Kidney capillary endothelial cell (primary cell): ENCODE measurements around the gene COL27A1.
A peak's percentile ranks its signal among the peaks of the same experiment; 100 is the strongest.

ENCODE experiments used
- DNase-seq: peaks from one replicate; pipeline ENCODE4 v3.0.0-alpha.2; 2018; ENCODE audit warnings: low spot score

COL27A1 gene

DNA sequence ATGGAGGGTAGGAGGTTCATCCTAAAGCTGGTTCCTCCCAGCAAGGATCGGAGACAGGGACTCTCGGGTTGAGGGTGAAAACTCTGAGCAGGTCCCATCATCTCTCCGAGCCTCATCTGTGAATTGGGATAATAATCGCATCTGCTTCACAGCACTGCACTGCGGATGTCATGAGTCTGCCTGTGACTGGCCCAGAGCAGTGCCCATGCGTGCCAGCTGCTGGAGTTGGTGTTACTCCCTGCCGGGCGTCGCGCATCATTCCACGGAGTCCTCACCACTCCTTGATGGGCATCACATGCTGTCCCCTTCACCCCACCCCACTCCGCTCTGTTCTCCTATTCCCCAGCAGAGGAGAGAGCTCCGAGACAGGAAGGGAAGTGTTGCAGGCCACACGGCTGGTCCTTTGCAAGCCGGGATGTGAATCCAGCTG is 132.4 kb downstream of the COL27A1 start:
- no peak for DNase-seq

DNA sequence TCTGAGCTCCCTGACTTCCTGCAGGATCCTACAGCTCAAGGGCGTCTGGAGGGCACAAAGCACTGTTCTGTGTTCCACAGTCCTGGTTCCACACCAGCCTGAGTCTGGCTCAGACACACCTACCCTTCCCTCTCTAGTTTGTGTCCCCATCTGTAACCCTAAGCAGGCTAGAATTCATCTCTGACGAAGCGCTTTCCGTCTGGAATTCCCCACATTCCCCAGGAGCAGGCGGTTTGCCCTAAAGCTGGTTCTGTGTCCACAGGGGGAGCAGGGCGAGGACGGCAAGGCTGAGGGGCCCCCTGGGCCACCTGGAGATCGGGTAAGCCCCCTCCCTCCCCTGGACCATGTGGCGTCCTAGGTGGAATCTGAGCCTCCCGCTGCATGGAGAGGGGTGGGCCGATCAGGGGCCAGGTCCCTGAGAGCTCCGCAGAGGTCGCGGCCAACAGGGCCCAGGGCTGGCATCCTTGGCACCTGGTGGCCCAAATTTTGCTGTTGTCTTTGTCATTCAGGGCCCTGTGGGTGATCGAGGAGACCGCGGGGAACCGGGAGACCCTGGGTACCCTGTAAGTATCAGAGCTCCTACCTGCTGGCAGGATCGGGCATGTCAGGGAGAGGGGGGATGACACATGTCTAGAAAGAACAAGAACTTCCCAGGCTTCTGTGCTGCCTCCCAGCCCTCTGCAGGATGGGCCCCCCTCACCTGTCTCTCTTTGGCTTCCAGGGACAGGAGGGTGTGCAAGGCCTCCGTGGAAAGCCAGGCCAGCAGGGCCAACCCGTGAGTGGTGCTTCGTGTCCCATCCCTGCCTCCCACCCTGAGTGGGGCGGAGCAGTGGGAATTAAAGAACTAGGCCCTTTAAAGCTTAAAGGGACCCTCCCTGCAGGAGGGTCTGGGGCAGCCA is 133.1 kb downstream of the COL27A1 start:
- DNase-seq, result peak; percentile 25

DNA sequence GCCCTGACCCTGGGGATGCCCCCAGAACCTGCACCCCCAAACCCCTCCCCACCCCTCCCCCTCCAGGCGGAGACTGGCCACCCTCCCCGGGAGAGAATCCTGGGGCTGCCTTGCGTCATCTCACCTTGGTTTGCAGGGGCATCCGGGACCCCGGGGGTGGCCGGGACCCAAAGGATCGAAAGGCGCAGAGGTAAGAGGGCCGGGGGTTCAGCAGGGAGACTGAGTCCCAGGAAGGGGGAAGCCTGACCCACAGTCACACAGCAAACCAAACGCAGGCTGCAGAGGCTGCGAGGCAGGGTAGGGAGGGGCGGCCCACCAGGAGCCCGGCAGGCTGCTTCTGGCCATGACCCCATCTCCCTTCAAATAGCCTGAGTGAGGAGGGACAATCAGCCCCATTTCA is 133.8 kb downstream of the COL27A1 start:
- no peak for DNase-seq

DNA sequence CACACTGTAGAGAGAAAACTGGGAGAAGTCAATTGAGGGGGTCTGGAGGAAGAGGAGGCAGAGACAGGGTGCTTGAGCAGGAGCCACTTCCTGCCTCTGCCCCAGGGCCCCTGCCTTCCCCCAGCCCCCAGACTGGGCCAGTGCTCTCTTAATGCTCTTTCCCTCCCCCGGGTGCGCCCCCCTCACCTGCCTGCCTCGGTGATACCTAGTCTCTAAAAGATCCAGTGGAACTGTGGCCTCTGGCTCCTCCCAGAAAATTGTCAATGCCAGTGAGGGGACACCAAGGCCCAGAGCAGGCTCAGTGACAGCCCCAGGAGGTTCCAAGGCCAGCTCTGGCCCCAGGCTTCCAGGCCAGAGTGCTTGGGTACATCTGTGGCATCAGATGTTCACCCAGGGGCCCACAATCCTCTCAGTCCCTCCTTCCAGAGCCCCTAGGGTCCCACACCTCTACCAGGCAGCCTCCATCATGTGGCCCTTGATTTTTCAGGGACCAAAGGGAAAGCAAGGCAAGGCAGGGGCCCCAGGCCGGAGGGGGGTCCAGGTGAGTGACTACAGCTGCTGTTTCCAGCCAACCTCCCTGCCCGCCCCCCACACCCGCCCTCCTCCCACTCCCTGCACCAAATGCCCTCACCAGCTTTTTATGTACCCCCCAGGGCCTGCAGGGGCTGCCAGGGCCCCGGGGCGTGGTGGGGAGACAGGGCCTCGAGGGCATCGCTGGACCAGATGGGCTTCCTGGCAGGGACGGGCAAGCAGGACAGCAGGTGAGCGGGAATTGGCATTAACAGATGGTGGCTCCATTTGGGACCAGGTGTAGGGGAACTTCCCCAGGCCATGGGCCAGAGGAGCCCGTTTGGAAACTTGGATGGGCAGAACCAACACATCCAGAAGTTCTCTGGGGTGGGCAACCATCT is 134.5 kb downstream of the COL27A1 start:
- DNase-seq, result no peak

DNA sequence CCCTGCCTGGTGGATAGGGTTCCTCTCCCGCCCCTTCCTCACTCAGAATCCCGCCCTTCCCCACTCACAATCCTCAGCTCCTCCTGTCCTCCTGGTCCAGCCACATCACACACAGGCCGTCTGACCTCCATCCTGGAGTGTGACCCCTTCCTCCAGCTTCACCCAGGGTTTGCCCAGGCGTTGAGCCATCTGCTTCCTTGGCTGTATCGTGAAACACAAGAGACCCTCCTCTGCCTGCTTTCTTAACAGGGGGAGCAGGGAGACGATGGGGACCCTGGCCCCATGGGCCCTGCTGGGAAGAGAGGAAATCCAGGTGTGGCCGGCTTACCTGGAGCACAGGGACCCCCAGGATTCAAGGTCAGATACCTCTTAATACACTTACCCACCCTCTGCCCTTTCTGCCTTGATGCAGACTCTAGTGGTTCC is 135.2 kb downstream of the COL27A1 start:
- DNase-seq, result no peak

DNA sequence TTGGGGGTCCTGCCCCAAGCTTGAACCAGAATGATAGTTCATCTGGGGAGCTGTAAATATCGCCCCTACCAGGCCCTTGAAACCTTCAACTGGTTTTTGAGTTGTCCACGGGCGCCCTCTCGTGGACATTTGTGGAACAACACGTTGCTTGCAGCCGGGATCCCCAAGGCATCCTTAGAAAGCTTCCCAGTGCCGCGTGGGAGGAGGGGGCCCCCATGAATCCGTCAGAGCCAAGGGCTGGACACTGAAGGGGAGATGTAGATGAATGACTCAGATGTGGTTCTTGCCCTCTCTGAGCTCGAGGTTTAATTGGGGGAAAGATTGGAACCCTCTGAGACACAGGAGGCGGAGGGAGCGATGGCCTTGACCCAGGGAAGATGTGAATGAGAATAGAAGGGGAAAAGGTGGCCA is 135.7 kb downstream of the COL27A1 start:
- DNase-seq, result peak; percentile 61

DNA sequence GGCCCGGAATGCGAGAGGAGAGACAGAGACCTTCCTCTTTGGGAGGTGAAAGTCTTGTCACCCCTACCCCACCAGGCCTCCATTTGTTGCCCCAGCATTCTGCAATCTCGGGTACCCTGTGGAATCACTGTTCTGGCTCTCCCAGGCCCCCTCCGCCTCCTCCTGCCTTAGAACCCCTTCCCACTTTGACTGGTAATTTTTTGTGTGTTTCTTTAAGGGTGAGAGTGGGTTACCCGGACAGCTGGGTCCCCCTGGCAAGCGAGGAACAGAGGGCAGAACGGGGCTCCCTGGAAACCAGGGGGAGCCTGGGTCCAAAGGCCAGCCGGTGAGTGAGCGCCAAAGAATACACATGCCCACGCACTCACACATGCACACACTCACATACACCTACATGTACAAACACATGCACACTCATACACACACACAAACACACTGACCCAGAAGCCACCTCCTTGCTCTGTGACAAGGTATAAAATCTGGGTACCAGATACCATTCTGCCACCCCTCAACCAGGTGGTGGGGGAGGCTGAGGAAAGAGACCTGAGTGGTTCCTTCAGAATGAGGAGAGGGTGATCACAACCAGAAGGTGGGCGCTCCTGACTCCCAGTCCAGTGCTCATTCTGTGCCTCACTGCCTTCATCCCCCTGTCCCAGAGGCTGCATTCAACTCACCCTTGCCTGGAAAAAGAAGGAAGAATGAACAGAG is 136.7 kb downstream of the COL27A1 start:
- DNase-seq, result no peak

DNA sequence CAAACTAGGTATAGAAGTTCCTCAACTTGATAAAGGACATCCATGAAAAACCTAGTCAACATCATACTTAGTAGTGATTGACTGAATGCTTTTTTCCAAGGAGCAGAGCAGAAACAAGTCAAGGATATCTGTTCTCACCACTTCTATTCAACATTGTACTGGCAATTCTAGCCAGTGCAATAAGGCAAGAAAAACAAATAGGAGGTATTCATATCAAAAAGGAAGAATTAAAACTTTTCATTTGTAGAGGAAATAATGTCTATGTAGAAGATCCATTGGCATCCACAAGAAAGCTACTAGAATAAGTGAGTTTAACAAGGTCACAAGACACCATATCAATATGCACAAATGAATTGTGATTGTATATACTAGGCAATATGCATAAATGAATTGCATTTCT is 139.3 kb downstream of the COL27A1 start:
- DNase-seq, result no peak

DNA sequence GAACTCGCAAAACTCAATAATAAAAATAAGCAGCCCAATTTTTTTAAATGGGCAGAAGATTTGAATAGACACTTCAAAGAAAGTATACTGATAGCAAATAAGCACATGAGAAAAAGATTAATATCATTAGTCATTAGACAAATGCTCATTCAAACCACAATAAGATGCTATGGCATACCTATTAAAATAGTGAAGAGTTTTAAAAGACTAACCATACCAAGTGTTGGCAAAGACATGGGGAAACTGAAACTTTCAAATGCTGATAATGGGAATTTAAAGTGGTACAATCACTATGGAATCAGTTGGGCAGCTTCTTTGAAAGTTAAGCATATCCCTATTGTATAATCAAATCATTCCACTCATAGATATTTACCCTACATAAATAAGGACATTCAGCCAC is 141.0 kb downstream of the COL27A1 start:
- DNase-seq, result no peak

DNA sequence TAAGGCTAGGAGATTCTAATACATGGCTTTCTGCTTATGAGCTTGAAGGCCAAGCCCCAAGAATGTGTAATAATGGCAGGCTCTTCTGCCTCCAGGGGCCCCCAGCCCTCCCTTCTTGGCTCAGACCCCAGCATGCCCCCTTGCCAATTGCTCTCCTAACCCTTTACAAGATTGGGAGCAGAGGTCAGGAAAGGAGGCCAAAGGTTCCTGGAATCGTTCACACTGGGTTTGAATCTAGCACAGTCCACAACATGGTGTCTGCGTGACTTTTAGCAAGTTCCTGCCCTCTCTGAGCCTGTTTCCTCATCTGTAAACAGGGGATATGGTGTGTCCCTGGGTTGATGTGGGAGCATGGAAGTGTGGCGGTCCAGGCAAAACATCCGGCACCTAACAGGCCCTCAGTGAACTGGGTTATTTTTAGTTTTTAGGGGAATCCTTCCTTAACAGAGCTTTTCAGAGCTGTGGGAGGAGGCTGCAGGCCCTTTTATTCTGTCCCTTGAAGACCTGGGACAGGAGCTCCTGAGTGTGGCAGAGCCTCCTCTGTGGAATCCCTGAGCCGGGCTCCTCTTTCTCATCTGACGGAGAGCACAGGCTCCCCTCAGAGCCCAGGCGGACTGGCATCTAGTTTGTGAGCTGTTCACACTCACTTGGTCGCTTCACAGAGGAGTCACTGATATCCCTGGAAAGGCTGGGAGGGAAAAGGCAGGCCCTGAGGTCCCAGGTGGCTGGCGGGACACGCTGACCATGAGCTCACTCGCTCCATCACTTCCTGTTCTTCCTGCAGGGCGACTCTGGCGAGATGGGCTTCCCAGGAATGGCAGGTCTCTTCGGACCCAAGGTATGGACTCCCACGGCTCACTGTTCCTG is 144.2 kb downstream of the COL27A1 start:
- no peak for DNase-seq

DNA sequence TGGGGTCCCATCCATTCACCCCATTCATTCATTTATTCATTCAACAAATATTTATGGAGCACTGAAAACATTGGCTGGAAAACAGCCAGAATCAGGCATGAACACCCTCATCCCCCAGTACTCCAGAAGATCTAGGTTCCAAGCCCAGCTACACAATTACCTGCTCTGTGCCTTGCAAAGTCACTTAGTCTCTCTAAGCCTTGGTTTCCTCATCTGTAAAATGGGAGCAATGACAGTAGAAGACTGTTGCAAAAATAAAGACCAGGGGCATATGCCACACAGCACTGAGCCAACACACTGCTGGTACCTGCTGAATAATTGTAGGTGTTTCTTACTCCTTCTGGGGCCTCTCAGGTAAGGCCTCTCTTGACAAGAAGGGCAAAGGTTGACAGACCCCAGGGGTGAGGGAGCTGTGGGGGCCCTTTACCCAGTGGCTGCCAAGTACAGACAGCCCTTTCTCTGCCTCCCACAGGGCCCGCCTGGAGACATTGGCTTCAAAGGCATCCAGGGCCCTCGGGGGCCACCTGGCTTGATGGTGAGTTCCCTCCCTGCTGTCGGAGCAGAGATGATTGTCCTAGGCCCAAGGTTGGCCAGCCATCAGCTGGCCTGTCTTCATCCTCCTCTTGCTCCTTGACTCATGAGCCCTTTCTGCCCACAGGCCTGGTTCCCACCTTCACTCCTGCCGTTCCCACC is 145.0 kb downstream of the COL27A1 start:
- no peak for DNase-seq

DNA sequence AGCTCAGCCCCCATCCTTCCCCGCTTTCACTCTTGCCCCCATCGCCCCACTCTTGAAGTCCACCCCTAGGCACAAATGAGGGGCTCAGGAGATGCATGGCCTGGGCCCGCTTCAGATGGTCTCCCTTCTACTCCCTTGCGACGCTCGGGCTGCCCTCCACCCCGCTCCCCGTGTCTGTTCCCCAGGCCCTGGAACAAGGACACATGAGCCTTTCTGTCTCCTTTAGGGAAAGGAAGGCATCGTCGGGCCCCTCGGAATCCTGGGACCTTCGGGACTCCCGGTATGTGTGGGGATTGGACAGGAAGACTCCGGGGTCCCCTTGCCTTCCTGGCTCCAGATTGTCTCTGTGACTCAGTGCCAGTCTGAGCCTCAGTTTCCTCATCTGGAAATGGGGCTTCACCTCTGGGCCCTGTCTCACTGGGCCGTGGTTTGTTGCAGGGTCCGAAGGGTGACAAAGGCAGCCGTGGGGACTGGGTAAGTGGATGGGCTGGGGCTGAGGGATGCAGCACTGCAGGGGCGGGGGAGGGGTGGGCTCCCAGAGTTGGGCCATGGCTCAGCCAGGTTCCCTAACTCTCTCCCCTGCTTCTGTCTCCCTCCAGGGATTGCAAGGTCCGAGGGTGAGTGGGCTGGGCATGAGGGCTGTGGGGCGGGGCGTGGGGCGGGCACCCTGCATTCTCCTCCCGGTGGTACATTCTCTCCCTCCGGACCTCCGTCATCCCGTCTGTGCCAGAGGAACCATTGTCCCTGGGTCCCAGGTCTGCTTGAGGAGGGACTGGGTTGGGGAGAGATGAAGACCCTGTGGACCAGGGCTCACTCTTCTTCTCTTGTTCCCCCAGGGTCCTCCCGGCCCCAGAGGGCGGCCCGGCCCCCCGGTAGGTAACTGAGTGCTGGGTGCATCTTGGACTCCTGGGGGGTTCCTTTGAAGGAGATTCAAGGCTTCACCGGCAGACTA is 145.8 kb downstream of the COL27A1 start:
- DNase-seq, result no peak

DNA sequence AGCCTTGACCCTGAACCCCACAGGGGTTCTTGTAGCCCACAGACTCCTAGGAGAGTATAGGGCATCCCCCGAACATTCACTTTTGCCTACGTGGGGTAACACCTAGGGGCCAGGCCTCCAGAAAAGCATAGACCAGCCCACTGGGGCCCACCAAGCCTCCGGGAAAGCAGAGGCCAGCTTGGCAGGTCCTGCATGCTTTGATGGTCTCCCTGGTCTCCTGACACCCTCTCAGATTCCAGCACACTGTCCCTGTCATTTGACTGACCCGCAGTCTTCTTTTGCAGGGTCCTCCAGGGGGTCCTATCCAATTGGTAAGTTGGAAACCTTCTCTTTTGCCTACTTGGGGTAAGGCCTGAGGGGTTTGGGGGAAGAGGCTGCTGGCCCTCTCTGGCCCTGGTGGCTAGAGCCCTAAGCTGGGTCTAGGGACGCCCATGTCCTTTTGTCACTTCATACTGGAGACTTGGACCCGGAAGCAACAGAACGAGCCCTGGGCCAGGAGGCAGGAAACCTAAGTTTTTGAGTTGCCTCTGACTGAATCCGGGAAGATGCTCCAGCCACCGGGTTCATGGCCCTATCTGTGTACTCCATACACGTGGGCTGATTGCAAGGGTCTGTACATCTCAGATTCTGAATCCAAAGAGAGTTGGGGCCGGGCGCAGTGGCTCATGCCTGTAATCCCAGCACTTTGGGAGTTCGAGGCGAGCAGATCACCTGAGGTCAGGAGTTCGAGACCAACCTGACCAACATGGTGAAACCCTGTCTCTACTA is 146.6 kb downstream of the COL27A1 start:
- no peak for DNase-seq

DNA sequence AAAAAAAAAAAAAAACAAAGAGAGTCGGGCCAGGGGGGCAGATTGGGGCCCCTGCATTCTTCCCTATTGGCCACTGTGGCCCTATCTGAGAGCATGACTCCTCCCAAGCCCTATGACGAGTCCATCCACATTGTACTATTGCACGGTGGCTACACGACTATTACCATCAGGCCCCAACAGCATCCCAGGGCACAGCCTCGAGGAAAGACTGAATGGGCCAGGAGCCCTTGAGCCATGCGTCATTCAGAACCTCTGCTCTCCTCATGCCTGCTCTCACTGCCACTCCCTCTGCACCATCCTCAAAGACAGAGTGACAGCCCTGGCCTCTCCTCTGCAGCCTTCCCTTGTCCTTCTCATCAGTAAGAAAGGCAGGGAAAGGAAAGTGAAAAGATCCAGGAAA is 147.4 kb downstream of the COL27A1 start:
- no peak for DNase-seq

DNA sequence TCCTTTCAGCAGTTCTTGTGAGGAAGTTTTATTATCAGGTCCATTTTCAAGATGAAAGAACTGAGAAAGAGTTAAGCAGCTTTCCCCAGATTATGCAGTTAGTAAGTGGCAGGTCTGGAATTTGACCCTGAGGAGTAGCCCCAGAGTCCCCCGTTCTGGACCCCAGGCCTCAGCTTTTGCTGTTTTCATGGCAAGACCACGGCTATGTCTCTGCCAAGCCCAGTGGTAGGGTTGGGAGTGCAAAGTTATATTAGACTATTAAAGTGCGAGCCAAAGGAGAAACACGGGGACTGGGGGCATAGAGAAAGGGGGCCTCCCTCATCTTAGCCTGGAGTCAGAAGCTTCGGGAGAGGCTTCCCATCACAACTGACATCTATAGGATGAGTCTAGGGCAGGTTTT is 148.2 kb downstream of the COL27A1 start:
- DNase-seq, result no peak

DNA sequence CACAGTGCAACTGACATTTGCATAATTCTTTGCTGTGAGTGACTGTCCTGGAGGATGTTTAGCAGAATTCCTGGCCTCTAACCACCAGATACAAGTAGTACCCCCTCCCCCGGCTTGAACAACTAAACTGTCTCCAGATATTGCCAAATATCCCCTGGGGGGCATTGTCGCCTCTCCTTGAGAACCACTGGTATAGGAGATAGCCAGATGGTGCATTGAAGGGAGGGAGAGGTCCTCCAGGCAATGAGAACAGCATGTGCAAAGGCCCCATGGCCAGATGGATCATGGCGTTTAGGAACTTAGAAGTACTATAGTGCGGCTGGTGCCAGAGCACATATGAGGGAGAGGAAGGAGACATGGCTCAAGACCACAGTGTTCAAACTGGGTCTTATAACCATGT is 148.6 kb downstream of the COL27A1 start:
- DNase-seq, result no peak

DNA sequence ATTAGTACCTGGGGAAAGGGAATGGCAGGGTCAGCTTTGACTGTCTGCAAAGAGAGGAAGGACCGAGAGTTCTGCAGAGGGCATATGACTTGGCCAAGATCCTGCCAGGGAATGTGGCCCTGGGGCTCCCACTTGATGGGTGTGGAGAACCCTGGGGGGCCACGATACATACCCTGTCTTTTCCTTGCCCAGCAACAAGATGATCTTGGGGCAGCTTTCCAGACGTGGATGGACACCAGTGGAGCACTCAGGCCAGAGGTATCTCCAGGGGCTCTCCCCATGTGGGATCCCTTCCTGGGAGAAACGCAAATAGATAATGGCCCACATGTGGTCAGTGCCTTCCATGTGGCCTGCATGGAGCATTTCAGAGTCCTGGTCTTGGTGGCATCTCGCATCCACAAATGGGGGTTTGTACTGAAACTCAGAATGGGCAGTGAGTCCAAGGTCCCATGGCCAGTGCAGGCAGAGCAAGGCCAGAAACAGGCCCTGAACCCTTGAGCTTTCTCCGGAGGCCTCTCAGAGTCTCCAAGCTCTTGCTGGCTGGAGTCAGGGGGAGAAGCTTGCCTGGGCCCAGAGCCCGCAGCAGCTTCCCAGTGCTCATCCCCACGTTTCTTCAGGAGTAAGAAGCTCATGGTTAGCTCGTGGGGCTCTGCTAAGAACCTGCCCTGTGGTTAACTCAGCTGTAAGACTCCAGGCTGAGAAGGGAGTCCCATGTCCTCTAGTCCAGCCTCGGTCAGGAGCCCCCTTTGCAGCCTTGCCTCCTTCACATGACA is 149.3 kb downstream of the COL27A1 start:
- no peak for DNase-seq

DNA sequence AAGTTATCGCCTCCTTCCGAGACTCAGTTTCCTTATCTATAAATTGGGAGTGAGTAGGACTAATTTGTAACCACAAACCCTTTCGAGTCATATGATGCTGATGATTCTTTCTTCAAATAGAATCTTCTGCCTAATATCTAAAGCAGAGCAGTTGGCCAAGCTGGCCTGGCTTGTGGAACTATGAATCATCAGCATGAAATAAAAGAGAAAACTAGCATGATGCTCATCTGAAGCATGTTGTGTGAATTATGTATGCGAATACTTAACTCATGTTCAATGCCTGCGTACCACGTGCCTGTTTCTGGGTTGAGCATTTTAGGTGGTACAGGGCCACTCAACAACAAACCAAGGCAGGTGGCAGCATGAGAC is 152.5 kb downstream of the COL27A1 start:
- no peak for DNase-seq
